Measurements from ENCODE around the gene BCL2L12.

DNA sequence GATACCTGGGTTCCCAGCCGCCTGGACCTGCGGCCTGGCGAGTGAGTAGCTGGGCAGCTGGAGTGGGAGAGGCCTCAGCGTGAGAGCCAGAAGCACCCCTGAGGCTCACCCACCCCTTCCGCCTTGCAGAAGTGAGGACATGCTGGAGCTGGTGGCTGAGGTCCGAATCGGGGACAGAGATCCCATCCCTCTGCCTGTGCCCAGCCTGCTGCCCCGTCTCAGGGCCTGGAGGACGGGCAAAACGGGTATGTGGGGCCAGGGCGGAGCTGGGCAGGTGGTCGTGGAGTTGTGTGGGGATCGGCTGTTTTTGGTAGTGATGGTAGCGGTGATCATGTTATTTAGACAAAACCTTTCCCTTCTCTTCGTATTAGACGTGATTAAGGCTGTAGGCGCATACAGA, 19.1 kb upstream of the BCL2L12 start:
- TF ChIP-seq, protein P1, sequence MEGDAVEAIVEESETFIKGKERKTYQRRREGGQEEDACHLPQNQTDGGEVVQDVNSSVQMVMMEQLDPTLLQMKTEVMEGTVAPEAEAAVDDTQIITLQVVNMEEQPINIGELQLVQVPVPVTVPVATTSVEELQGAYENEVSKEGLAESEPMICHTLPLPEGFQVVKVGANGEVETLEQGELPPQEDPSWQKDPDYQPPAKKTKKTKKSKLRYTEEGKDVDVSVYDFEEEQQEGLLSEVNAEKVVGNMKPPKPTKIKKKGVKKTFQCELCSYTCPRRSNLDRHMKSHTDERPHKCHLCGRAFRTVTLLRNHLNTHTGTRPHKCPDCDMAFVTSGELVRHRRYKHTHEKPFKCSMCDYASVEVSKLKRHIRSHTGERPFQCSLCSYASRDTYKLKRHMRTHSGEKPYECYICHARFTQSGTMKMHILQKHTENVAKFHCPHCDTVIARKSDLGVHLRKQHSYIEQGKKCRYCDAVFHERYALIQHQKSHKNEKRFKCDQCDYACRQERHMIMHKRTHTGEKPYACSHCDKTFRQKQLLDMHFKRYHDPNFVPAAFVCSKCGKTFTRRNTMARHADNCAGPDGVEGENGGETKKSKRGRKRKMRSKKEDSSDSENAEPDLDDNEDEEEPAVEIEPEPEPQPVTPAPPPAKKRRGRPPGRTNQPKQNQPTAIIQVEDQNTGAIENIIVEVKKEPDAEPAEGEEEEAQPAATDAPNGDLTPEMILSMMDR (IDR thresholded peaks at IDR 0.05), result no peak
- TF ChIP-seq POLR2A (IDR thresholded peaks at IDR 0.05), result no peak

Data from vagina (tissue), 2 donors.